NK-92 (cell line): ENCODE results near the gene KCNJ12.
"Not testable (repeated sequence)": the region's sequence is repeated elsewhere in the genome, so short reads cannot be mapped to it uniquely, and the experiment has no call there.

ENCODE experiments used
- DNase-seq: peaks from one replicate; lab custom pipeline; 2025; ENCODE audit not compliant: unreplicated experiment; lab: John Stamatoyannopoulos, UW

The KCNJ12 gene

GRCh38 chr17:21436883-21437836 lies 61.0 kb downstream of the KCNJ12 start:
- not testable (repeated sequence) for DNase-seq

DNA sequence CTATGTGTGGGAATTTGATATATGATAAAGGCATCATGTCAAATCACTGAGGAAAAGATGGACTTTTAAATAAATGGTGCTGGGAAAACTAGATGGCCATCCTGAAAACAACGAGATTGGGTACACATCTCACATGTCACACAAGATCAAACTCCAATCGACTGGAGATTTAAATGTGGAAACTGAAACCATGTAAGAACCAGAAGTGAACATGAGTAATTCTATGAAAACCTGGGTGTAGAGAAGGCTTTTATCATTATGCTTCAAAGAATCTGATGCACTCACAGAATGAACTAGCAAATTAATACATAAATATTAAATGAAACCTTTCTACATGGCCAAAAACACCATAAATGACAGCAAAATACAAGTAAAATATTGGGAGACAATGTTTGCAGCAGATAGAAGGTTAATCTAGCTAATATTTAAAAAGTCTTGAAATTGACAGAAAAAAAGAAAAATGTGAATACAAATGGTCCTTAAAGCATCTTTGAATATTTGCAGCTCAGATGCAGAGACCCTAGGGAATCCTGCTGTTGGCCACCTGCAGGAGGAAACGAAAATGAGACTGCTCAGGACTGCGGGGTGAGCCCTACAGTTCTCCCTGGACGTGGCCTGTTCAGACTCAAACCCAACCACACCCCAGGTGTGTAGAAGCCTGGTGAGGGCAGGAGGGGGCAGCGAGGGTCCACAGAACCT lies 62.3 kb downstream of the KCNJ12 start:
- DNase-seq, result not testable (repeated sequence)

GRCh38 chr17:21439015-21439336 lies 62.8 kb downstream of the KCNJ12 start:
- DNase-seq, result not testable (repeated sequence)

DNA sequence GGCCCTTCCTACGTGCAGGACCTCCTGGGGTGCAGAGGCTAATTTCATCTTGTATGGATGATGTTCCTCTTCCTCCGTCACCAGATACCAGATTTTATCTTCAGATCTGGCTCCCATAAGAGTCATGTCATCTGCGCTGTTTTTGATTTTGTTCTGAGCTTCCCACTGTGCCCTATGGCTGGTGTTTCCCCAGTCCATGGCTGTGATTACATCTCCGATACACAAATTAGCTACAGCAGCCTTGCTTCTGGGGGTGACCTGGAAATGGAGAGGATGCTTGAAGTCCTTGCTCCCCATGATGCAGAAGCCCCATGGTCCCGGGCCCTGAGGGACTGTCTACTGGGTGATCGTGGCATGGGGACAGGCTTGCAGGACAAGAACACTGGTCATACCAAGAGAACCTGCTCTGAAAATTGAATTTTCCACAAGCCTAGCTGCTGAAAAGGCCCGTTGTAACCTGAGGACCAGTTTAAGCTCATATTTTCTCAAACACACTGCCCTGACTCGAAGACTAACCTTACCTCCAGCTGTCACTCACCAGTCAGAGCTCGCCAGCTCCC lies 69.0 kb downstream of the KCNJ12 start:
- DNase-seq, result no peak

GRCh38 chr17:21447552-21447951 lies 71.4 kb downstream of the KCNJ12 start:
- DNase-seq, result not testable (repeated sequence)

- DNase-seq, result not testable (repeated sequence)
These were observed 73.7 kb downstream of the KCNJ12 start for GRCh38 chr17:21449891-21450290.

- DNase-seq, result no peak
These were observed 75.8 kb downstream of the KCNJ12 start for GRCh38 chr17:21451975-21452374.

- no peak for DNase-seq
These were observed 76.4 kb downstream of the KCNJ12 start for GRCh38 chr17:21452377-21453143.

DNA sequence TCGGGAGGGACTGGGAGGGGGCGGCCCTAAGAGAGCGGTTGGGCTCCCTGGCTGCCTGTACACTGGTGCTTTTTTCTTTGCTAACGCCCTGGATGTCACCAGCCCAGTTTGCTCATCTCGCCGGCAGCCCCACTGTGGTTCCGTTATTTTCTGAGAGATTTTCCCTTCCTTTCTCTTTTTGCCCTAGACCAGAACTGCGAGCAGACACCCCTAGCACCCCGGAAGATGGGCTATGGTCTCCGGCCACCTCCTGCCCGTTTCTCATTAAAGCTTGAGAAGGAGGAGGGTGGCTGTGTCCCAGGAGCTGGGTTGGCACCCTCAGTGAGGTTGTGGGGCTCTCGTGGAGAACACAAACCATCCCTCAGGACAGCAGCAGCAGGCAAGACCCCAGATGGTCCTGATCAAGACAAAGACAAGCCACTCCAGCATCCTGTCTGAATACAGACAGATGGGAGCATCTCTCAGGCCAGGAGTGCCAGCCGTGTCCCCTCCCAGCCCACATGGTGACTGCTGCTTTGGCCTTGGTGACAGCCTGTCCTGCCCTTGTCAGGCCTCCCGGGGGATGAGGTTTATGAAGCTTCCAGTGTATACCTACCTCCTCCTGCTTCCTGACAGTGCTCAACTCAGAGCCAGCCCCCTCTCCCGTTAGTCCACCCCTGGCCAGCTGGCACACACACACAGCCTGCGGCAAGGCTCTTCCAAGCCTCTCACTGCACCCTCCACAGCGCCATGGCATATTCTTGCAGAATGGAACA lies 77.2 kb downstream of the KCNJ12 start:
- no peak for DNase-seq

DNA sequence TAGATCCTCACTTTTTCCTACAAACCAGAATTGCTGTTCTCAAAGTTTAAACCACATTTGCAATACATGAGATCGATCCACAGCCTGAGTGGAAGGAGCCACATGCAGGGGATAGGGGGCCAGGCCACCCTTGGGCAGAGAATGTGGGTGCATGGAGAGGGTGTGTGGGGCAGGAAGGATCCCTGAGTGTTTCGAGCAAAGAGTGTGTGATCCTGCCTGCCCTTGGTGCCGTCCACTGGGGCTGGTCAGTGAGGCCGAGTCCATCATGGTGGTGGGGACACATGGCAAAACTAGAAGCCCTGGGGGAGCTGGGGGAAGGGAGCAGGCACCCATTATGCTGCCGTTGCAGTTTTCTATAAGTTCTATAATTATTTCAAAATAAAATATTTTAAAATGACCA lies 77.8 kb downstream of the KCNJ12 start:
- not testable (repeated sequence) for DNase-seq

- DNase-seq, result no peak
These were observed 78.3 kb downstream of the KCNJ12 start for GRCh38 chr17:21454441-21454840.

GRCh38 chr17:21455761-21456160 lies 79.6 kb downstream of the KCNJ12 start:
- DNase-seq, result no peak

- not testable (repeated sequence) for DNase-seq
These were observed 80.3 kb downstream of the KCNJ12 start for GRCh38 chr17:21456449-21456848.

GRCh38 chr17:21457051-21458026 lies 81.2 kb downstream of the KCNJ12 start:
- no peak for DNase-seq

- no peak for DNase-seq
These were observed 81.9 kb downstream of the KCNJ12 start for GRCh38 chr17:21458054-21458453.

- no peak for DNase-seq
These were observed 83.4 kb downstream of the KCNJ12 start for GRCh38 chr17:21459536-21459935.

GRCh38 chr17:21460358-21460757 lies 84.2 kb downstream of the KCNJ12 start:
- DNase-seq, result no peak

DNA sequence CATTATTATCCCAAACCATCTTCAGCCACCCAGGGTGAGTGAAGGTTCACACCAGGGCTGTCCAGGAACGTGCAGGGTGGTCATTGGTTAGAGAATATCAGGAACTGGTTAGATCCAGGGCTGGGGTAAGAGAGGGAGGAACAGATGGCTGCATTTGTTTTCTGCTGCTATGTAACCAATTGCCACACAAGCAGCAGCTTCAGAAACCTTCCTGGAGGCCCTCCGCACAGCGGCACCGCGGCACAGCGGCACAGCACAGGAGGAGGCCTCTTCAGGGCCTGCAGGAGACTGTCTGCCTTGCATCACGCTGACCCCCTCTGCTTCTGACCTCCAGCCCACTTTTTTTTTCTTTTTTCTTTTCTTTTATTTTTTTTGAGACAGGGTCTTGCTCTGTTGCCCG lies 86.1 kb downstream of the KCNJ12 start:
- DNase-seq, result no peak

DNA sequence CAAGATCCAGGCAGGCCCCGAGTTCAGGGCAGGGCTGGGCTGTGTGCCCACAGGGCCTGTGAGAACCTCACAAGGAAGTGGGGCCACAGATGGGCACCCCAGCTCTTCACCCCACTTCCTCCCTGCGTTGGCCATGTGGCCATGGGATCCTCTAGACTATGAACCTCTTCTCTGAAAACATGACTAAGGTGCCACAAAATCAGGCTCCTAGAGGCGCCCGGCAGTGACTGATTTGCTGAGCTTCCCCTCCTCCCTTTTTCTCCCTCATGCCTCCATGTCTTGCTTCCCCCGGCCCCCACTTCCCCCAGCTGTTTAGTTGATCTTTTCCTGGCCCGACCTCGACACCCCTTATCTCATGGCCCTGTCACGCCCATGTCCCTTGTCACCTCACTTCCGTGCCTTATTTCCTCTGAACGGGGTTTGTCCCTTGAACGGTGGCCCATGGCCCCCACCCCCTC lies 87.1 kb downstream of the KCNJ12 start:
- DNase-seq, result no peak
